Measurements from ENCODE around the gene FBLIM1. TPM values are rescaled to one million over a fixed set of nuclear protein-coding genes. Genes with fewer than 3 reads are reported as not detected.
A peak's percentile ranks its signal among the peaks of the same experiment; 100 is the strongest.
"Not testable (repeated sequence)": the region's sequence is repeated elsewhere in the genome, so short reads cannot be mapped to it uniquely, and the experiment has no call there.

The FBLIM1 gene
- total RNA-seq, 1 experiment from 2014 or later: 10.3 TPM

DNA sequence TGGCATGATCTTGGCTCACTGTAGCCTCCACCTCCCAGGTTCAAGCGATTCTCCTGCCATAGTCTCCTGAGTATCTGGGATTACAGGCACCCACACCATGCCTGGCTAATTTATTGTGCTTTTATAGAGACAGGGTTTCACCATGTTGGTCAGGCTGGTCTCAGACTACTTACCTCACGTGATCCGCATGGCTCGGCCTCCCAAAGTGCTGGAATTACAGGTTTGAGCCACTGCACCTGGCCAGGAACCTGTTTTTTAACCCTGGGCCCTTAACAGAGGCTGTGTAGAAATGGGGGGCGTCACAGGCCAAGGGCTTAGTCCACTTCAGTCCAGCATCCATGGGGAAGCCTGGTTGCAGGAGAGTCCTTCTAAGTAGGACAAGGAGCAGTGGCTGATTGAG lies 9.3 kb downstream of the FBLIM1 start:
- DNase-seq (ENCODE audit: low read depth): no peak

DNA sequence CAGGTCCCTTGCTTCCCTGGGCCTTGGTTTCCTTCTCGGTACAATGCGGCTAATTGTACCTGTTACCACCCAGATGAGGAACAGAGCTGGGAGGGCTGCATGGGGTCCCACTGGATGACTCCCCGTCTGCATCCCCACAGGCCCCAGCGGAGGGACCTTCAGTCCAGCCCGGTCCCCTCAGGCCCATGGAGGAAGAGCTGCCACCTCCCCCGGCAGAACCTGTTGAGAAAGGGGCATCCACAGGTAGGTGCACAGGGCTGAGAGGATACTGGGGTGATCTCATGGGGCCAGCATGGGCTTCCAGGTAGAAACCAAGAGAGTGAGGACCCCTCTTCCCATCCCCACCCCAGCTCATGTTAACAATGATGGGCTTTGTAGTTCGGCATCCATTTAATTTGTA lies 9.8 kb downstream of the FBLIM1 start:
- no peak for DNase-seq (ENCODE audit: low read depth)

DNA sequence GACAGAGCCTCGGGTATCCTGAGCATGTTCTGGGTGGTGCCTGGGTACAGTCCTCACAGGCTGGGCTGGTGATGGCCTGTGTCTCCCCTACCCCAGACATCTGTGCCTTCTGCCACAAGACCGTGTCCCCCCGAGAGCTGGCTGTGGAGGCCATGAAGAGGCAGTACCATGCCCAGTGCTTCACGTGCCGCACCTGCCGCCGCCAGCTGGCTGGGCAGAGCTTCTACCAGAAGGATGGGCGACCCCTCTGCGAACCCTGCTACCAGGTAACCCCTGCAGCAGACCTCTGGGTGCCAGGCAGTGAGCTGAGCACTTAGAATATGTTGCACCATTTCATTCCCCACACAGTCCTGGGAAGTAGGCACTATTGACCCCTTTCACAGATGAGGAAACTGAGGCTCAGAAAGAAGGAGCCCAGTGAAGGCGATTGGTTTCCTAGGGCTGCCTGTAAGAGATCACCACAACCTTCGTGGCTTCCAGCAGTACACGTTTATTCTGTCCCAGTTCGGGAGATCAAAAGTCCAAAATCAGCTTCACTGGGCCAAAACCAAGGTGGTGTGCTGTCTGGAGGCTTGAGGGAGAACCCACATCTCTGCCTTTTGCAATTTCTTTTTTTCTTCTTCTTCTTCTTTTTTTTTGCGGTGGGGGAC lies 11.8 kb downstream of the FBLIM1 start:
- DNase-seq (ENCODE audit: low read depth): no peak

DNA sequence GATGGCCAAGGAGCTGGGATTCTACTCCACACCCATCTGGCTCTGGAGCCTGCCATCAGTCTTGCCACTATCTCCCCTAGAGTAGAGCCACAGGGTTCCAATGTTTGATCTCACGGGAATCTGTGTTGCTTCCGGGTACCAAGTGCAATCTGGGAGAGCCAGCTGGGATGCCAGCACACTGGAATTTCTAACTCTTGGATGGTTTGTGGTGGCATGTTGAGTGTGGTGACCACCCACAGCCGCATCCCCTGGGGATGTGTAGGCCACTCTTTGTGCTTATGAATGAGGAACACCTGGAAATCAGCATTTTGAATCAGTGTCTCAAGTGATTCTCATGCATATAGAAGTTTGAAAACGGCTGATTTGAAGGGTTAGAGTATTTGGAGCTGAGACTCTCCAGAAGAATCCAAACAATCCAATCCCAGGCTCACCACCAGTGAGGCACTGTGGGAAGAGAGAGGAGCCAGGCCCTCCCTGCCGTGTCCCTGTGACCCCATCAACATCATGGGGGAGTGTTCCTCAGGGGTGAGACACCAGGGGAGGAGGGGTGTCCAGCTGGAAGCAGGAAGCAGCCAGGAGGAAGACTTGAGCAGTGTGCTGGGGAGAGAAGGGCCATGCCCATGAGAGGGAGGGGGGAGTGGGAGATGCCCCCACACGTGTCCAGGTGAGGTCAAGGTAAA lies 13.4 kb downstream of the FBLIM1 start:
- no peak for DNase-seq (ENCODE audit: low read depth)

DNA sequence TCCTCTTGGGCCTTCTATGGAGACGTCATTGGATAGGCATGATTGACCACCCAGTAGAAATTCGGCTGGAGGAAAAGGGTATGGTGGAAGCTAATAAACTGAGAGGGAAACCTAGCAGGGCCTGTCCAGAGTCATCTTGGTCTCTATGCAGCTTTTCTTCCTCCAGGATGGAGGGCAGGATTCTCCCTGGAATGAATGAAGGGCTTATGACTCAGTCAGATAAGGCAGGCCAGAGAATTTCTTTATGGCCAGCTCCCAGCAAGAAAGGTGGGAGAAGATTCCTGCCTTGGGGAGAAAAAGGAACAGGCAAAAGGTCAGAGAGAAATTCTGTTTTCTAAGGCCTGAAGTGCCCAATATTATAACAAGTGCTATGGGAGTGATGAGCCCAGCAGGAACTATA lies 17.1 kb downstream of the FBLIM1 start:
- DNase-seq (ENCODE audit: low read depth): no peak

DNA sequence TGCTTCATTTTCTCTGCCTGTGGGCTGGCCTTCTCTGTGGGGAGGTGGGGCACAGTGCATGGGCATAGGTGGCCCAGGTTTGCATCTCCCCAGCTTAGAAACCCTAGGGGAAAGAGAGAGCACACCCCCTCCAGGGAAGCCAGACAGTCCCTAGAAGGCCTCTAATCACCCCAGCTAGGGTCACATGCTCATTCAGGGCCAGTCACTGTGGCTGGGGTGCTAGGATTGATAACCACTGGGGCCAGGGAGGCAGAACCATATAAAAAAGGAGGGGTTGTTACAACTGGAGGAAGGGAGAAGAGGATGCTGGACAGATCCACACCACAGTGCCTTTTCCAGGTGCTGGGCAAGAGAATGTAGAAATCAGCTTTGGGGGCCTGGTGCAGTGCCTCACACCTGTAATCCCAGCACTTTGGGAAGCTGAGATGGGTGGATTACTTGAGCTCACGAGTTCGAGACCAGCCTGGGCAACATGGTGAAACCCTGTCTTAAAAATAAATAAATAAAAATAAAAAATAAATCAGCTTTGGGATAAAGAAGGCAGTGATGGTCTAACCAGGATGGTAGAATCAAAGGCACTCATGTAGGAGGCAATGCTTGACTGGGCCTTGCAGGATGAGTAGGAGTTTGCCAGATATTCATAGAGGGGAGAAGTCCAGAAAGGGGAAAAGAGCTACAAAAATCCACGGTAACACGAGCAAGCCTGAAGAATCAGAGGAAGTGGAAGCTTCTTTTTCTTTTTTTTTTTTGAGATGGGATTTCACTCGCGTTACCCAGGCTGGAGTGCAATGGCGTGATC lies 19.5 kb downstream of the FBLIM1 start:
- no peak for DNase-seq (ENCODE audit: low read depth)

DNA sequence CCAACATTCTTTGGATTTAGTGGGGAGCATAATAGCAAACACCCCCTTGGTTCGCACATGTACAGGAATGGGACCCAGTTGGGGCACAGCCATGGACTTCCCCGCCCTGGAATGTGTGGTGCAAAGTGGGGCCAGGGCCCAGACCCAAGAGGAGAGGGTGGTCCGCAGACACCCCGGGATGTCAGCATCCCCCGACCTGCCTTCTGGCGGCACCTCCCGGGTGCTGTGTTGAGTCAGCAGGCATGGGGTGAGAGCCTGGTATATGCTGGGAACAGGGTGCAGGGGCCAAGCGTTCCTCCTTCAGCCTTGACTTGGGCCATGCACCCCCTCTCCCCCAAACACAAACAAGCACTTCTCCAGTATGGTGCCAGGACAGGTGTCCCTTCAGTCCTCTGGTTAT lies 27.1 kb downstream of the FBLIM1 start:
- DNase-seq (ENCODE audit: low read depth): no peak

- no peak for DNase-seq (ENCODE audit: low read depth)
Measured at GRCh38 chr1:15786581-15786980, 28.0 kb downstream of the FBLIM1 start.

- DNase-seq (ENCODE audit: low read depth): peak; percentile 89
Measured at GRCh38 chr1:15788624-15789301, 30.2 kb downstream of the FBLIM1 start.

GRCh38 chr1:15796086-15796462 lies 37.5 kb downstream of the FBLIM1 start:
- DNase-seq (ENCODE audit: low read depth): no peak

- DNase-seq (ENCODE audit: low read depth): no peak
Measured at GRCh38 chr1:15797614-15798390, 39.2 kb downstream of the FBLIM1 start.

- peak; percentile 98 for DNase-seq (ENCODE audit: low read depth)
Measured at GRCh38 chr1:15799004-15799867, 40.6 kb downstream of the FBLIM1 start.

- DNase-seq (ENCODE audit: low read depth): peak; percentile 64
Measured at GRCh38 chr1:15799928-15800835, 41.6 kb downstream of the FBLIM1 start.

GRCh38 chr1:15802234-15802965 lies 43.8 kb downstream of the FBLIM1 start:
- no peak for DNase-seq (ENCODE audit: low read depth)

DNA sequence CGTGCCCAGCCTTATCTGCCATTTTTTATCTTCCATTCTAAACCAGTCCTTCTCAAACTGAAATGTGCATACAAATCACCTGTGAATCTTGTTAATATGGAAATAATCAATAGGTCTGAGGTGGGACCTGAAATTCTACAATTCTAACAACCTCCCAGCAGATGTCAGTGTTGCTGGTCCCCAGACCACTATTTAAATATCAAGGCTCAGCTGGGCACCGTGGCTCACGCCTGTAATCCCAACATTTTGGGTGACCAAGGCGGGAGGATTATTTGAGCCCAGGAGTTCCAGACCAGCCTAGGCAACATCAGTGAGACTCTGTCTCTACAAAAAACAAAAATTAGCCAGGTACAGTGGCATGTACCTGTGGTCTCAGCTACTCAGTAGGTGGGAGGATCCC lies 44.8 kb downstream of the FBLIM1 start:
- DNase-seq (ENCODE audit: low read depth): no peak

DNA sequence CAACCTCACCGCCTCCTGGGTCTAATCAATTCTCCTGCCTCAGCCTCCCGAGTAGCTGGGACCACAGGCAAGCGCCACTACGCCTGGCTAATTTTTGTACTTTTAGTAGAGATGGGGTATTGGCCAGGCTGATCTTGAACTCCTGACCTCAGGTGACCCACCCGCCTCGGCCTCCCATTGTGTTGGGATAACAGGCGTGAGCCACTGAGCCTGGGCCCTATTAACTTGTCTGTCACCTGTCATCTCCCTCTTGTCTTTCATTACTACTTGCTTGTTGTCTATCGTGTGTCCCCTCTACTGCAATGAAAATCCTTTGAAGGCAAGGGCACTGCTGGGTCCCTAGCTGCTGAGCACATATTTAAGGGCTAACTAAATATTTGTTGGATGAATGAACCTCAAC lies 45.5 kb downstream of the FBLIM1 start:
- DNase-seq (ENCODE audit: low read depth): no peak

GRCh38 chr1:15807121-15807520 lies 48.5 kb downstream of the FBLIM1 start:
- DNase-seq (ENCODE audit: low read depth): no peak

GRCh38 chr1:15807549-15807948 lies 49.0 kb downstream of the FBLIM1 start, which contains the start of gene UQCRHL:
Gene UQCRHL, minus strand, starts transcription at chr1:15807649. Its CDS starts 0 bp downstream, at chr1:15807649.
- not testable (repeated sequence) for DNase-seq (ENCODE audit: low read depth)

Data from LHCN-M2 (cell line).